ENCODE data around the gene SKAP1.
A peak's percentile ranks its signal among the peaks of the same experiment; 100 is the strongest.

Gene SKAP1

GRCh38 chr17:48375356-48375755 lies 54.7 kb downstream of the SKAP1 start:
- no peak for TF ChIP-seq REST (IDR thresholded peaks at IDR 0.05; ENCODE audit: insufficient replicate concordance, low read depth)
- no peak for TF ChIP-seq GABPA (IDR thresholded peaks at IDR 0.05; ENCODE audit: low read depth)
- TF ChIP-seq CTCF (IDR thresholded peaks at IDR 0.05; ENCODE audit: insufficient read depth, low read length) = no peak
- no peak for TF ChIP-seq SPI1 (IDR thresholded peaks at IDR 0.05; ENCODE audit: borderline replicate concordance, low read depth)
- TF ChIP-seq POLR2AphosphoS5 (IDR thresholded peaks at IDR 0.05; ENCODE audit: low read depth) = no peak

DNA sequence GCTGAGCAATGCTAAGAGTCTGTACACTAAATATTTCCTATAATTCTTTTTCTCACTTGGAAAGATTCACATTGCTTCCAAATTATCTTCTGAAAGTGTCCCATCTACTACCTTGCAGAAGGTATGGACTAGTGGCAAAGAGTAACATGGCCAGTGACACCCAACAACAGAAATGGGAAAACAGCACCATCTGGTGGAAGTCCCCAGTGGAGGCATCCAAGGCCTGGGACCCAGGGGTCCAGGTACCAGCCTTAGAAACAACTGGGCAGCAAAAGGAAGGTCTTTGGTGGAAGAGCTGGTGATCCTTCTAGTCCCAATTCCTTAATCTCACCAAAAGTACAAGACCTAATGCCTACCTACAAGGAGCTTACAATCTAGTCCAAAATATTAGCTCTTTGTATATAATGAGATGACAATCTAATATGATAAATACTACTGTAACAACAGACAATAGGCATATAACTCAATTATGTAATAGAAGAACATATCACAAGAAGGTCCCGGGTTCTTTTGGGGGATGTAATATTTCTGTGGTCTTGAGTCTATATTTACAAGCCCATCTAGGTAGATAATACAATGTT lies 55.3 kb downstream of the SKAP1 start:
- TF ChIP-seq REST (IDR thresholded peaks at IDR 0.05; ENCODE audit: insufficient replicate concordance, low read depth) = no peak
- no peak for TF ChIP-seq POLR2AphosphoS5 (IDR thresholded peaks at IDR 0.05; ENCODE audit: low read depth)
- peak; percentile 59 for TF ChIP-seq CTCF (IDR thresholded peaks at IDR 0.05; ENCODE audit: insufficient read depth, low read length)
- peaks cover 17% of the 10 kb centered on the region for H3K27me3 ChIP-seq (ENCODE audit: insufficient read depth, poor library complexity, severe bottlenecking)
- DNase-seq (ENCODE audit: low read depth in 1 of 2, low spot score in 1 of 2) = peak in 1 of 2 experiments; percentile 33
- no peak overlapping the region for H3K4me3 ChIP-seq (replicated peaks; ENCODE audit: insufficient read depth, low read length)
- H3K27ac ChIP-seq (replicated peaks) = no peak overlapping the region

More at GRCh38 chr17:48375356-48375755, 54.7 kb downstream of the SKAP1 start:
- DNase-seq (ENCODE audit: low read depth in 1 of 2, low spot score in 1 of 2) = no peak
- H3K27ac ChIP-seq (replicated peaks) = no peak overlapping the region
- no peak overlapping the region for H3K4me3 ChIP-seq (replicated peaks; ENCODE audit: insufficient read depth, low read length)
- H3K27me3 ChIP-seq (ENCODE audit: insufficient read depth, poor library complexity, severe bottlenecking) = peaks cover 16% of the 10 kb centered on the region

- no peak for TF ChIP-seq POLR2AphosphoS5 (IDR thresholded peaks at IDR 0.05; ENCODE audit: low read depth)
- no peak for TF ChIP-seq CTCF (IDR thresholded peaks at IDR 0.05; ENCODE audit: insufficient read depth, low read length)
- no peak for TF ChIP-seq GABPA (IDR thresholded peaks at IDR 0.05; ENCODE audit: low read depth)
- TF ChIP-seq SPI1 (IDR thresholded peaks at IDR 0.05; ENCODE audit: borderline replicate concordance, low read depth) = no peak
- no peak for TF ChIP-seq REST (IDR thresholded peaks at IDR 0.05; ENCODE audit: insufficient replicate concordance, low read depth)
- DNase-seq (ENCODE audit: low read depth in 1 of 2, low spot score in 1 of 2) = no peak
- H3K27ac ChIP-seq (replicated peaks) = no peak overlapping the region
- H3K27me3 ChIP-seq (ENCODE audit: insufficient read depth, poor library complexity, severe bottlenecking) = peaks cover 17% of the 10 kb centered on the region
- H3K4me3 ChIP-seq (replicated peaks; ENCODE audit: insufficient read depth, low read length) = no peak overlapping the region
These were observed 56.1 kb downstream of the SKAP1 start for GRCh38 chr17:48373883-48374282.

All from HL-60 (cell line).